ENCODE measurements around the gene KMT2D. TPM values are rescaled to one million over a fixed set of nuclear protein-coding genes. Genes with fewer than 3 reads are reported as not detected.
A peak's percentile ranks its signal among the peaks of the same experiment; 100 is the strongest.

KMT2D gene
- total and polyA plus RNA-seq, 10 of the 15 experiments (the other 5 are each of a cell fraction or from before 2014, with no cell fraction given): 0.51 to 71.5 (median 10.4) TPM

- no peak overlapping the region for H3K9ac ChIP-seq (ENCODE audit: control insufficient read depth, insufficient read depth, low read length)
- POLR2A ChIA-PET: interaction anchor here (0.7 to 3.6 kb wide), 6 partner anchors 18 to 96 kb away, joined by 3 to 11 read pairs (median 4); partner anchors contain the start of genes LMBR1L, RHEBL1, TUBA1A and TUBA1B
- RAD21 ChIA-PET (ENCODE audit: unreplicated experiment): interaction anchor here (0.6 to 5.9 kb wide), 10 partner anchors 10 to 143 kb away, joined by 3 to 66 read pairs (median 6); partner anchors contain the start of genes DDN, RHEBL1 and TUBA1B
Observed at GRCh38 chr12:49092086-49092815, 31.7 kb upstream of the KMT2D start.

More at GRCh38 chr12:49092086-49092815, 31.7 kb upstream of the KMT2D start:
- ChIA-PET CTCF (interaction anchor here (0.7 to 12.2 kb wide), 21 partner anchors 9 to 167 kb away, joined by 3 to 244 read pairs (median 6); partner anchors contain the start of genes DDN, FKBP11, LMBR1L and RHEBL1), SMC1A (ENCODE audit: uncharacterized antibody, unreplicated experiment) (interaction anchor here (1.0 to 6.8 kb wide), 7 partner anchors 17 to 240 kb away, joined by 3 to 64 read pairs (median 5); partner anchors contain the start of genes DDN, DDX23 and TUBA1B)
- no peak overlapping the region for H3K4me3 ChIP-seq
- DNase-seq (ENCODE audit: low read depth, low spot score) (no peak), FAIRE-seq (no peak), ATAC-seq (peak; percentile 57)
- intact Hi-C loops (cut with micrococcal nuclease; ENCODE audit: unreplicated experiment): loop anchor here (5.0 kb wide), 1 partner anchor 95 kb away; the partner anchor contains the start of gene DDN
- in situ Hi-C loops (cut with MboI): no loop called here
- peak overlapping the region; percentile 6; the same call in 1 of the 2 replicates for H3K4me2 ChIP-seq (ENCODE audit: control insufficient read depth, insufficient read depth)
- 2% methylated on average over 28 of the region's 32 CpGs for WGBS (ENCODE audit: insufficient coverage, insufficient replicate concordance, low lambda C conversion rate, missing lambda C conversion rate)
- H3K79me2 ChIP-seq (ENCODE audit: control insufficient read depth, insufficient read depth, low read length): no peaks in the 10 kb centered on the region
- no peak overlapping the region for H2AFZ ChIP-seq (ENCODE audit: control insufficient read depth, low read depth, low read length)
- no peak for TF ChIP-seq SUZ12 (IDR thresholded peaks at IDR 0.05; ENCODE audit: unreplicated experiment)
- 0 out of 2 replicates have a peak, but pooled peaks have one; percentile 20 for TF ChIP-seq TCF12 (IDR thresholded peaks at IDR 0.05; ENCODE audit: low read depth, low read length)
- peak in 1 of 2 experiments; percentile 32; a peak in 1 of 4 replicates for TF ChIP-seq IKZF2 (IDR thresholded peaks at IDR 0.05)
- 0 out of 2 replicates have a peak, but pooled peaks have one; percentile 20 for TF ChIP-seq NR2F1 (conservative IDR thresholded peaks at IDR 0.05)
- TF ChIP-seq YY1 (IDR thresholded peaks at IDR 0.05; ENCODE audit: low read depth, low read length): 0 out of 2 replicates have a peak, but pooled peaks have one; percentile 21
- TF ChIP-seq RAD21 (IDR thresholded peaks at IDR 0.05; ENCODE audit: insufficient read depth, low read depth, low read length): peak; percentile 74
- TF ChIP-seq CEBPB (IDR thresholded peaks at IDR 0.05; ENCODE audit: borderline replicate concordance in 1 of 2, low read depth in 2 of 2, low read length in 2 of 2): no peak
- TF ChIP-seq ZNF592 (IDR thresholded peaks at IDR 0.05): no peak
- peak; percentile 53 for TF ChIP-seq IKZF1 (conservative IDR thresholded peaks at IDR 0.05)
- peak; percentile 45 to 78 (median 67) for TF ChIP-seq CTCF (IDR thresholded peaks at IDR 0.05 in 2 of 3, conservative IDR thresholded peaks at IDR 0.05 in 1 of 3; ENCODE audit: control insufficient read depth in 2 of 3, extremely low read depth in 1 of 3, insufficient read depth in 1 of 3, low read depth in 3 of 3, low read length in 3 of 3)
- TF ChIP-seq RB1 (IDR thresholded peaks at IDR 0.05; ENCODE audit: borderline replicate concordance): 0 out of 2 replicates have a peak, but pooled peaks have one; percentile 23
- peak in 1 of 2 experiments; percentile 80; a peak in 2 of 3 replicates for TF ChIP-seq EGR1 (IDR thresholded peaks at IDR 0.05; ENCODE audit: borderline replicate concordance in 1 of 2, low read depth in 2 of 2, low read length in 2 of 2)
- no peaks in the 10 kb centered on the region for H3K9me3 ChIP-seq (replicated peaks; ENCODE audit: control insufficient read depth, insufficient read depth, low read length)
- peaks cover 0 to 2% of the 10 kb centered on the region in 2 experiments; a peak in 1 of 4 replicates for H3K36me3 ChIP-seq (ENCODE audit: control insufficient read depth in 2 of 2, insufficient read depth in 2 of 2, low read length in 1 of 2)
- peaks cover 3% of the 10 kb centered on the region; the same call in 1 of the 2 replicates for H3K4me1 ChIP-seq (ENCODE audit: control insufficient read depth, insufficient read depth, low read length)
- H3K27ac ChIP-seq (ENCODE audit: control insufficient read depth, insufficient read depth): no peak overlapping the region
- H3K27me3 ChIP-seq (replicated peaks in 1 of 2; ENCODE audit: control insufficient read depth in 2 of 2, insufficient read depth in 2 of 2, low read length in 1 of 2): peaks cover 32 to 45% of the 10 kb centered on the region in 2 experiments
- no peaks in the 10 kb centered on the region for H4K20me1 ChIP-seq (ENCODE audit: control insufficient read depth, insufficient read depth)
- BruUV-seq (replicated peaks): no TSS peak

All from GM12878 (cell line).